Measurements from ENCODE around the gene BLM.

The BLM gene

GRCh38 chr15:90701048-90701447, 16.1 kb upstream of the BLM start:
- POLR2A ChIA-PET: interaction anchor here (1.2 kb wide), 1 partner anchor 16 kb away, joined by 3 read pairs; the partner anchor contains the start of gene BLM
- DNase-seq (ENCODE audit: low read depth, low spot score): no peak
- H3K4me3 ChIP-seq (ENCODE audit: low read depth, low read length): no peak overlapping the region
- CTCF ChIA-PET: interaction anchor here (0.7 to 3.2 kb wide), 3 partner anchors 53 to 324 kb away, joined by 3 to 12 read pairs (median 4); no protein-coding TSS in a partner anchor
- TF ChIP-seq CTCF (IDR thresholded peaks at IDR 0.05; ENCODE audit: insufficient read depth, low read length, missing control alignments): no peak

- POLR2A ChIA-PET: interaction anchor here (1.2 kb wide), 1 partner anchor 15 kb away, joined by 3 read pairs; the partner anchor contains the start of gene BLM
- CTCF ChIA-PET: interaction anchor here (1.4 to 3.2 kb wide), 2 partner anchors 54 to 184 kb away, joined by 3 to 12 read pairs; no protein-coding TSS in a partner anchor
- no peak for TF ChIP-seq CTCF (IDR thresholded peaks at IDR 0.05; ENCODE audit: insufficient read depth, low read length, missing control alignments)
- DNase-seq (ENCODE audit: low read depth, low spot score): no peak
- H3K4me3 ChIP-seq (ENCODE audit: low read depth, low read length): no peak overlapping the region
These were observed 15.1 kb upstream of the BLM start for GRCh38 chr15:90701880-90702630.

- POLR2A ChIA-PET: no interaction called here
- H3K4me3 ChIP-seq (ENCODE audit: low read depth, low read length): no peak overlapping the region
- CTCF ChIA-PET: no interaction called here
- no peak for DNase-seq (ENCODE audit: low read depth, low spot score)
- no peak for TF ChIP-seq CTCF (IDR thresholded peaks at IDR 0.05; ENCODE audit: insufficient read depth, low read length, missing control alignments)
These were observed 13.7 kb upstream of the BLM start for GRCh38 chr15:90703455-90703854.

GRCh38 chr15:90705212-90705611, 11.9 kb upstream of the BLM start:
- ChIA-PET CTCF (interaction anchor here (1.8 kb wide), 1 partner anchor 180 kb away, joined by 6 read pairs; no protein-coding TSS in a partner anchor), POLR2A (no interaction called here)
- H3K4me3 ChIP-seq (ENCODE audit: low read depth, low read length): no peak overlapping the region
- no peak for TF ChIP-seq CTCF (IDR thresholded peaks at IDR 0.05; ENCODE audit: insufficient read depth, low read length, missing control alignments)
- no peak for DNase-seq (ENCODE audit: low read depth, low spot score)

DNA sequence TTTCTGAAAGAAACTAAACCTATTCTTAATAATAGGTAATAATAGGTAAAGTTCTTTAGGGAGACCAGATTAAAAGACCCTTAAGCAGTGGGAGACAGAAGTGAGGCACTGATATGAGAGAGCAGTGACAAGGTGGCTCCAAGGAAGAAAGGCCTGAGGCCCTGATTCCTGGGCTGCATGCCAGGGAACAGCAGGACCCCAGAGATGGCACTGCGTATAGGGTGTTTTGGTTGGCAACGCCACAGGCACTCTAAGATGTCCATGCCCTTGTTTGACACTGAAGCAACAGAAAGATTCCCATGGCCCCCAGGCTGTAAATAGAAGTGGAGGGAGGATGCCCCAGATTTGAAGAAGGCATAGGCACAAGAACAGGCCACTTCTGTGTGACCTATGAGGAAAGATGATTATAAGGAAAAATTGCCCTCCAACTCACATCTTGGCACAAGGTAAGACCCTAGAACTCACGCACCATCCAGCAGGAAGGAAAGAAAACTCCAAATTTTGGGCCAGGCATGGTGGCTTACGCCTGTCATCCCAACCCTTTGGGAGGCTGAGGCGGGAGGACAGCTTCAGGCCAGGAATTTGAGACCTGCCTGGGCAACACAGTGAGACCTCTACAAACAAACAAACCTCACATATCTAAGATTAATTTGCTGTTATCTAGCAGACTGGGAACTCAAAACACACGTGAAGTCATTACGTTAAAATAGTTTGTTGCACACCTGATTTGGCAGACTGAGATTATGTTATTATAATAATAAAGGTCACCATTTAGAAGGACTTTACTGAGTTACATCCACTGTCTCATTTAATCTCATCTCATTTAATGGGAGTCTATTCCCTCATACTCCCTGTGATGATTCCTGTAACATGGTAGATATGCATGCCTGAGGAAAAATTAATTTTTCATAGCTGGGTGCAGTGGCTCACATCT, 10.5 kb upstream of the BLM start:
- CTCF ChIA-PET: interaction anchor here (1.8 kb wide), 1 partner anchor 179 kb away, joined by 6 read pairs; no protein-coding TSS in a partner anchor
- DNase-seq (ENCODE audit: low read depth, low spot score): no peak
- no peak overlapping the region for H3K4me3 ChIP-seq (ENCODE audit: low read depth, low read length)
- TF ChIP-seq CTCF (IDR thresholded peaks at IDR 0.05; ENCODE audit: insufficient read depth, low read length, missing control alignments): no peak
- POLR2A ChIA-PET: no interaction called here

- DNase-seq (ENCODE audit: low read depth, low spot score): no peak
- POLR2A ChIA-PET: no interaction called here
- no peak for TF ChIP-seq CTCF (IDR thresholded peaks at IDR 0.05; ENCODE audit: insufficient read depth, low read length, missing control alignments)
- CTCF ChIA-PET: no interaction called here
- H3K4me3 ChIP-seq (ENCODE audit: low read depth, low read length): no peak overlapping the region
These were observed 9.7 kb upstream of the BLM start for GRCh38 chr15:90707489-90707888.
